RPMI8226 (cell line): ENCODE data around the gene ZEB2.

ENCODE experiments used
- DNase-seq: peaks from one replicate; pipeline ENCODE4 v3.0.0-alpha.2; 2015

Gene ZEB2

DNA sequence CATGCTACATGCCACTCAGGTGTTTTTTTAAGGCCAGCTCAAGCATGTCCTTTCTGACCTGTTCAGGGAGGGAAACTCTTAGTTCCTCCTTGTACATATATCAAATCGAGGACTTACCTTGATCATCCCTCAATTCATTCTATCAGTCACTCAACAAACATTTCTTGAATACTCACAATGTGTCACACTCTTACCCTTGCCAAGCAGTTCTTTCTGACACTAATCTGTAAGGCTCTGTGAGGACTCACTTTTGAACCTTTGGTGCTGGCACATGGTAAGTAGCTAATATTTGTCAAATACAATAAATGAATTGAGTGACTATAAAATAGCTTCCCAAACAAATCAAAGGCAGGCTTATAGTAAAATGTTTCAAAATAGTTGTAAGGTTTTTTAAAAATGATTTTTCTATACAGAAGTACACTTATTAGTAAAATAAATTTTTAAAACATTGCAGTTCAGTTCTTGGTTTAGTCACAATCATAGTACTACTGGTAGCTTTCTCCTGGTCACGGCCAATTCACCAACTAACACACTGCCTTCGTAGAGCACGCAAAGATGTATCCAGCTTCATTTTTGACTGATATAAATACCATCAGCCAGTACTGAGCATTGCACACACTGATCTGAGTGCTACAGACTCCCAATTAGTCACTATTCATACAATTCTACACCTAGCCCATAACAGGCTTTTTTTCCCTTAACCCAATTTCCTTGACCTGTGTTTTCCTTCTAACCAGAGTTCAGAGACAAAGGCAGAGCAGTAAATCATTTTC, 50.9 kb downstream of the ZEB2 start:
- DNase-seq: no peak

DNA sequence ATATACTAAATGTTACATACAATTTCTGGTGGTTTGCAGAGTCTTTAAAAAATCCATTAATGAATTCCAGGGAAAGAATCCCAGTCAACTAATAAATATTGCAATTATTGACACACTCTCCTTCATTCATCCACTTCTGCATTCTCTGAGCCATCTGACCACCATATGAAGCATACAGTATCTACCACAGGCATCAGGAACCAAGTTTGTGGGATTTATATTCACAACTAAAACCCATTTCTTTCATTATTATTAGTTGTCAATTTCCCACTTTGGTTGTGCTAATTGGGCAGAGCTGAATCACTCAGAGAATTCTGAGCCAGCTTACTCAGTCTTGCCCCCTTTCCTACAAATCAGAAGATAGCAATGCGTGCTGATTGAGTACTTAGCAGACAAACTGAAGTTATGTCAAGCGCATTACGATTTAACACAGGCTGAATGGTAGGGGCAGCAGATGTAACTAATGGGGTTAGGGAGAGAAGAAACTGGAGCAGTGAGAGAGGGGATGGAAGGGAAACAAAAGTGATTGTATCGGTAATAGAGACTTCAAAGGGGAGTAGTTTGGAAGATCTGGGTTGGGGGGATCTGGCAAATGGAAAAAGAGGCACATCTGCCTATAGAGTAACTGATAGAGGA, 52.3 kb downstream of the ZEB2 start:
- DNase-seq: no peak

DNA sequence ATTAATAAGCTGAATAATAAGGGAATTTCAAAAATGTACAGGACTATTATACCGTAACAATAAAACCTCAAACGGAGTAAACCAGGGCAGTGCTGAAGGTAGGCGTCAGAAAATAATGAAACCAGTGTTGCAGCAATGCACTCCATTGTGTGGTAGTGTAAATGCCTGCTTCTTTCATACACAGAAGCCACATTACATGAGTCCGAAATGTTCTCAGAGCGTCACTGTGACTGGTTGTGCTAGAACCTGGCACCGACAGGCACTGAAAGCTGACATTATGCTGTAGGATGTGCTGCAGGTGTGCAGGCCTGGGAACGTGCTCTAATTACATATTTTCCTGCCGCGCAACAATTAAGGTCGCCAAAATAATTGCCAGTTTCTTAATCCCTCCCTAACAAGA, 53.3 kb downstream of the ZEB2 start:
- no peak for DNase-seq

DNA sequence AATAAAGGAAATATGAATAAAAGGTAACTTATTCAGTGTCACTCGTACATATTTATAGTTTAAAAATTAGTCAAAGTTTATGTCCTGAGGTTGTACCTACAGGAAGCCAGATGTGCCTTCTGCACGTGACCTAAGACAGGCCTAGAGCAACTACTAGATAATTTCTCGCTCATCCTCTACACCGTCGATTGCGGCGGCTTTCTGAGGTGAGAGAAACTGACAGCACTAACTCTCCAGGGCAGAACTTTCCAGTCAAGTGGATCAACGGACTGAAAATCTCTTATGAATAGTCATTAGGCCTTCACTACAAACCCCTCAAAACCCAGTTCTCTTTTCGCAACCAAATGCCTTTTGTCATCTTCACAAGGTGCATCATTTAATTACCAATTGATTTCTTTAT, 54.2 kb downstream of the ZEB2 start:
- no peak for DNase-seq

DNA sequence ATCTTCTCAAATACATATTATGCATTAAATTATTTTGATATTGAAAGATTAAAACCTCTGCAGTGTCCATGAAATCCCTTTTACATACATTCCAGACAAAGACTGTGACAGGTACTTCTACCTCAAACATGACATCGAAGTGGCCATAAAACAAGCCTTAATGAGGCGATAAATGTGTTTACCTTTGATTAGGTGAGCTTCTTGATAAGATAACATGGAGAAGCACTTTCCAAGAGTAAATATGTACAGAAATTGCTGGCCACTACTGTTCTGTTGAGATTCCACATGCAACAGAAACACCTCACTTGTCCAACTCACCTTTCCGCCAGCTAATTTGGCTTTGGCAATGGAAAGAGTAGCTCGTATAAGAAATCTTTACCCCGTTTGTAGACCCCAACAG, 55.2 kb downstream of the ZEB2 start:
- no peak for DNase-seq

DNA sequence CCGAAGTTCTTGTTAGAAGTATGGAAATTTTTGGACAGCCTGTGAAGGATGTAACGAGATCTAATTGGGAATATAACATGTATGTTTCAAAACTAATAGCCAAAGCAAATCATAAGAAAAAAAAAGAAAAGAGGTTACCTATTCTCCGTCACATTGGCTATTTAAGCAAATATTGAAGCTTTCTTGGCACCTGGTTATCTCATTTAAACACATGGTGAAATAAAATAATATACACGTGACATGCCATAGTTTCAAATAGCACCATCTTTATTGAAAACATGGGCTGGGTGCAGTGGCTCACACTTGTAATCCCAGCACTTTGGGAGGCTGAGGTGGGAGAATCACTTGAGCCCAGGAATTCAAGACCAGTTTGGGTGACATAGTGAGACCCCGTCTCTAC, 56.7 kb downstream of the ZEB2 start:
- no peak for DNase-seq

DNA sequence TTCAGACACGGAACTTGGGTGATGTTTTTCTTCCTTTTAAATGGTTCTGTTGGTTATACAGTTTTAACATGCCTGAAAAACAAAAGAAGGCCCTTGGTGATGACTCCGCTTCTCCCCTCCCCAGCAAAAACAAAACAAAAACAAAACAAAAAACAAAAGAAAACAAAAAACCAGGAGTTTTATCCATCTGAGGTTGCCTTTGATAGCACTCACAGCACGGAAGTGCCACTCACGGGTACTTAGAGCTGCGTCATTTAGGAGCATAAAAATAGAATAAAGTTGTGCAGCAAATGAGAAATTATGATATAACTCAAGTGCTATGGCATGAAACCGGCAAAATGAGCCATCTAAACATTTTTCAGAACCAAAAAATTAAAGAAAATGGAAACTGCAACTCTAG, 57.7 kb downstream of the ZEB2 start:
- DNase-seq: no peak

DNA sequence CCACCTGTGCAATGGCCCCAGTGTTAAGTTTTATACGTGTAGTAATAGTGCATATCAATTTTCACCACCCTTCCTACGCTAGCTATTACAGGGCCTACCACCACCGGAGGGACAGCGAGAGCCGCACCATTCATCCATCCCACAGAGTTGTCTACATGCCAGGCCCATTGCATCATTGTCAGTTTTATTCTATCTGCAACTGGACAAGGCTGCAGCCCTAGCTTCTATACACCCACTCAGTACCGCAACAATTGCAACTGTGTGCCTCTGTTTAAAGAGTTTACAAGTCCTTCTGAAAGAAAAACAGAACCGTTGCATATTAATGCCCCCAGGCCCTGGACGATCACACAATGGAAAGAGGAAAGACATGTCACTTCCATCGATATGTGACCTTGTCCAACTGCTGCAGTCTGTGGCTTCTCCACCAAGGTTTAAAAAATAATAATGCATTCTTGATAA, 58.6 kb downstream of the ZEB2 start:
- no peak for DNase-seq

DNA sequence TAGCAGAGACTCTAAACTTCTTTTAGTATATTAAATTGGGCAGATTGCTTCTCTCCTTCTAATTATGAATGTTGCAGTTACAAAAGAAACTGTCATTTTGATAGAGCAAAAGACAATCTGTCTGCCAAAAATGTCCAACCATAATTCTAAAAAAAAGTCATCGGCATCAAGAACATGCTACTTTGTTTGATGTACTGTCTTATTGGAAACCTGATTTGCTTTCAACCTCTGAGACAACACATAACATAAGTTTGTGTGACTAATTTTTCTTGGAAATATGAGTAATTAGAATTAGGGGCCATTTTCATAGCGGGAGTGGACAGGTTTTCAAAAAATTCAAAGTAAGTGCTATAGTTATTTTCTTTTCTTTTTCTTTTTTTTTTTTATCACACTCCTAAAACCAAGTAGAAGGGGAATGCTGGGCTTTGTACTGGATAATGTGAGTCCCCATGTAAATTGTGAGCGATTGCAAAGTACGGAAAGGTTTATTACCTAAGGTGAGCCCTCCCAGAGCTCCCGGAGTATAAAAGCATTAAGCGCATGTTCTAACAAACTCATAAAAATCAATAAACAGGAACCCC, 59.1 kb downstream of the ZEB2 start:
- DNase-seq: no peak

DNA sequence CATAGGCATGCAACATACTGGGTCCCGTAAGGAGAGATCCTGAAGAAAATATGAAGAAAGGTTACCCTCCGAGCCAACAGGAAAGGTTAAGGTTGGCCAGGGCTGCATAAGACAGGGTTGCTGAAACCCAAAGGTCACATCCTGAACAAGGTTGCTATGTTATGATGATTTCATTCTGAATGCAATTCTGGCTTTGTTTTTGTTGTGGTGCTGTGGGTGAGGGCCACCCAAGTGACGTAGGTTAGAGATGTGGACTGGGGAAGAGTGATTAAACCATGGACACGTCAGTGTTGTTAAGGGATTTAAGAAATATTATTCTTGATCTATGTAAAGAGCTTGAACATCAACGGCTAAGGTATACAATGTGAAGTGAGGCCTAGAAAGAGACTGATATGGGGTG, 60.0 kb downstream of the ZEB2 start:
- no peak for DNase-seq

DNA sequence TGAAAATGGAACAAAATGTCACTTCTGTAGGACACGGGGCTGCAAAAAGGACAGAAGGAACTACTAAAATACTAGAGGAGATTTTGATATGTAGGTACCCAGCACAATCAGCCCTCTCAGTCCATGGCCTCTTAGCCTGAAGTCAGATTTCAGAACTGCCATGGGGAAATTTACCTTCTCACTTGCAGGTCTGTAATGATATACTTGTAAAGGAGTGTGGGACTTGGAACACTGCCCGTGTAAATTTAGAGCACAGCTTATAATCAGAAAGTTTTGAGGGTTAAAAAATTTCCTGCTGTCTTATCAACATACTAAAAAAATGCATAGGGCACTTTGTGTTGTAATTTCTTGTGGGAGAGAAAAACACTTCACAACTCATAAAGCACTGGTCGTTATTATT, 60.6 kb downstream of the ZEB2 start:
- DNase-seq: no peak

DNA sequence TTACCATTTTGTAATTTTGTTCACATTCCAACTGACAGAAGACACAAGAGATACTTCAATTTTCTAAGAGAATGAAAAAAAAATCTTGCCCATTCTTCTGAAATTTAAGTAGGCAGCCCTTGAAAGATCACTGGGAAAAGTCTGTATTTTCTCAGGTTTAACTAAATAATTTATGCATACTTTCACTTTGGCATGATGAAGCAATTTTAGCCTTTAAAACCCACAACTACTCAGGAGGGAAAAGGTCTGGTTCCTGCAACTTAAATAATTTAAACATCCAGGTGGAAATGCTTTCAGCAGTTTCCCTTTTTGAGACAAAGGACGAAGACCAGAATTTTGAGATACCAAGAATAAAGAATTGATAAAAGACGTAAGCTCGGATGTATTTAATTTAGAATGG, 61.4 kb downstream of the ZEB2 start:
- DNase-seq: no peak

DNA sequence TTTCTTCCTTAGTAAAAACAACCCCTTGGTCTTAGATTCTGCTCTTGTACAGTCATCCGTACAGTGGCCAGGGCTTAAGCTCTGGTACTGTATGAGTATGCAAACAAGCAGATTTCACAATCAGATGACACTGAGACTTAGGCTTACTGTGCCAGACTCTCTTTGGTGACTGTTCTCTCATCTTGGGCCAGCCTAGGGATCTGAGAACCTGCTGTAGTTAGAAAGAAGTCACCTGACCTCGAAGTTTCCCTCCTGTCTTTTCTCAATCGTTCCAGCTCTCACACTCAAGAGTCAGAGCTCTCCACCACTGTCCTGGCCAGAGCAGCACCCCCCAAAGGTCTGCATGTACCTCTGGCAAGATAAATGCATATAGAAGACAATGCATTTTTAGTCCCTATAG, 63.2 kb downstream of the ZEB2 start:
- DNase-seq: no peak

DNA sequence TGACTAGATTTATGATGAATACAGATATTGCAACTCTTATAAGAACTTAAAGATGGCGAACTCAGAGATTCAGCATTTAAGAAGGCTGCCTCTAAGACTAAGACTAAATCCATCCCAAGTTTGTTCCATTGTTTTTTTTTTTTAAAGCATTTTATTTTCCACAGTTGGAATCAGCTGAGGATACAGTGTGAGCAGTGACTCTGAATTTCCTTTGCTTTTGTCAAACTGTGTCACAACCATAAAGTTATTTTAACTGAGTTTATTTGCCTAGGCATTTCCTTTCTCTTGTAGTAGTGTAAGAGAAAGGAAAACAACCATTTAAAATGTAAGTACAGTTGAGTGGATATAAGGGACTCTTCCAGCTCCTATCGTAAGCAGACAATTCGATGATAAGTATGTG, 63.9 kb downstream of the ZEB2 start:
- DNase-seq: no peak

DNA sequence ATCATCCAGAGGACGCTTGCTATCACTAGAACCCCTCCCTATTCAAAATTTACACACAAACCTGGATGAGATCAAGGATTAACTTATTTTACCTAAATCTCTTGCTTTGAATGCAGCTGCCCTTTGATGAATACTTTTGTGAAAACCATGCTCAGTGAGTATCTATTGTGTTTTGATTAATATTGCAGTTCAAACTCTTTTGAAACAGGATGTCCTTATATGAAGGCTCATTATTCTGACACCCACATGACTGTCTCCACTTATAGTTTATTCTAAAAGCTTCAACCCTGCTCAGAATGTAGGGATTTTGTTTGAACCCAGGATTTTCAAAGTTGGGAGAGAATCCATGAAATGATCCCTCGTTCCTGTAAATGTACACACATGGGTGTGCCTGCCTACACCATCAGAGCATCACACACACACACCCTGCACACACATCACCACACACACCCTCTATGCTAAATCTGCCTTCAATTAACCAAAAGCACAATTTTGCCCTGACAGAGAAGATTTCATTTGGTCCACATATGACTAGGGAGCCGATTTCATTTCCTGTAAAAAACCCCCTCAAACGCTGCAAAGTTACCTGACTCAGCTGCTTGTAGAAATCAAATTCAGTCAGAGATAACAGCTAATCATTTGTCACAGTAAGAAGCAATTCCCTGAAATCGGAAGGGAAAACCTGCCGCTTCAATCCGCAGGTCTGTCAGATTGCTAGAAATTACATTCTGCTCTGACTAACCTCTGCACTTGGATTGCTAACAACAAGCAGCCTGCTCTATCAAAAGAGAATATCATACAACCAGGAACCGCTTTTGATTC, 65.2 kb downstream of the ZEB2 start:
- no peak for DNase-seq

DNA sequence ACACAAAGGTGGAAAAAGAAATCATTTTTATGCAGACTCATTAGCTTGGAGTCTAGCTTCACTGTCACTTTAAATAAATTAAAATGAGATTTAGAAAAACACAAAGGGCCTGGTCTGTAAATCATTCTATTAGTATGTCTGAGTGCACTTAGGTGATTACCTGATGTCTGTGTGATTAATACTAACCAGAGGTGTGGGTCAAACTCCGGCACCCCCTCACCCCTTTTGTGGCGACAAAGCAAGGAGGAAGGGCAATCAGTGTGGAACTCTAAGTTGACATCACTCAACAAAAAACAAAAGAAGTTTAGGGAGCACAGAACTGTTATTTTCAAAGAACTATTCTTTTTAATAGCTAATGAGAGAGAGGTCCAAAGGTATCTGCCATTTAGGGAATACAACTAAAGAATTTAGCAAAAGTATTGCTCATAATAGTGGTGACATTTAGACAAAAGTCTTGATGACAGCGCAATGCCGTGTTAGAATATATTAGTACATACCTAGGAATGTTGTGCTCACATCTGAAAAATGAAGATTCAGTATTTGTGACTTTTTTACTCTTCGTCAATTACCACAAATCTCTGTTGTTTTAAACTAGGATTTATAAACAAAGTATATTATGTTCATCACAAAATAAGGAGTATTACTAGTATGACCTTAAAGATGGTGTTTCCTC, 66.3 kb downstream of the ZEB2 start:
- no peak for DNase-seq

DNA sequence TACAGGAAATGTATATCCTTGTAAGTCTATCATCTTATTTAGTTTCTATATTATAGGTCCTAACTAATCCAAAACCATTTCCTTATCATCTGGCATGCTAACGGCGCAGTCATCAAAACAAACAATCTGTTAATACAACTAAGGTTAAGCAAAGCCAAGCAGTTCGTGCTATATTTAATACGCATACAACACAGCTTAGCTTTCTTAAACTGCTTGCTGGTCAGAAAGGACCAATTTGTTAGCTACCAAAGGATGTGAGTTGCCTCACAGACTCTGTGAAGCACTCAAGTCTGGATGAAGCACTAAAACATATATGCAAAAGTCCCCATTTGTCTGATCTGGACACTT, 67.0 kb downstream of the ZEB2 start:
- DNase-seq: no peak

DNA sequence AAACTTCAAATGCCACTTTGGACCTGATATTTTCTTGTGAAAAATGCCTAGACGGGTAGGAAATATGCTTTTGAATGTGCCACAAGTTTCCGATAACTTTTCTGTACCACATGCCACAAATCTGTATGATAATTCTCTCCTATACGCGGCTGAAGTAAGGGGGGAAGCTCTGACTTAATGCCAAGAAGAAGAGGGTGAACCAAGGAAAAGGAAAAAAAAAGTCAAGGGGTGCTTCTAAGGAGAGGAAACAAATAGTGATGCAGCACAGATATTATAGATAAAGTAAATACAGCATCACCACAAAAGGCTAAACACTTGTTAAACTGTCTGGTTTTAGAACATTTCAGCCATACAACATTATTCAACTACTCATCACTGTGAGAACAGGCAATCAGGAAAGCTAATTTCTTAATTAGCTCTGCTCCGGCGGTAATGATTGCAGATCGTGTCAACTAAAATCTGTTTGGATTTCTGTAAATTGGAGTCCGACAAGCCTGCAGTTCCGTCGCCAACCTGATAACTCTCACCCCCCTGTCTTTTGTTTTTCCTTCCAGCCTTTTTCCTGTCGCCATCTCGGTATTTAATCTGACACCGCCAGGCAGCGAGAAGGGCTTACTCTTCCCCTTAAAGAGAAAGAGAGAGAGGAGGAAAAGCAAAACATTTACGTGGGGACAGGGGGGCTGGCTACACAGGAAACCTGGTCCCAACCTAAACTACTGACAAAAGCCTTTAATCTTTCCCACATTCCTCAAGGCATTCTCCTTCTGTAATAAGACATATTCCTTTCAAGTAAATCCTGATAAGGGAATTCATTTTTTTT, 67.5 kb downstream of the ZEB2 start:
- no peak for DNase-seq

DNA sequence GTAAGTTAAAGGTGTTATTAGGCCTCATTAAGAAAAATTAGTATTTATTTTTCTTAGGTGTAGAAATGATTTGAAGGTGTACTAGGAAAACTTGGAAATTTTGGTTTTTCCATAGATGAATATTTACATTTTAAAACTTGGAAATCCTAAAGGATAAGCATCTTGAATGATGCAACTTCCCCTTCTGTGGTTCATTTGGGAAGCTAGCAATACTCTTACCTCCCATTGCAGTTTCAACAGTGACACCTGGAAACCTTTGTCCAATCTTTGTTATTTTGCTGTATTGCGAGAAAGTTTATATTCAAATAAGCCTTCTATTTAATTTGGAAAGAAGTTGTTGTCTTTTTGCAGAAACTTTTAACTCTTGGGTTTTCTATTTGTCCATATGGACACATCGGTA, 68.5 kb downstream of the ZEB2 start:
- no peak for DNase-seq

DNA sequence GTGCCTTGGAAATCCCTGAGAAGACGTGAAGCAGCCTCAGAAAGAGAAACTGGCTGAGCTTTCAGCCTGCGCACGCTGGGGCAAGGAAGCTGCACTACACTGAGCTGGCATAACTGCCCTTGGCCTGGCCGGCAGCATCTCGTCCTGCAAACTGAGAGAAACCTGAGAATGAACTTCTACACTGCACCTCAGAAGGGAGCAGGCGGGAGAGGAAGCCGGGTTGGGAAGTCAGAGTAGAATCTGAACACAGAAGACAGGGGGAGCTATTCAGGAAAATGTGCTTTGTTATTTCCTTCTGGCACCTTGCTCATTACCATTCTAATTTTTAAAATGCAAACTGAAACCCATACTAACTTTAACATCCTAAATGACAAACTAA, 70.9 kb downstream of the ZEB2 start:
- peak; percentile 10 for DNase-seq

DNA sequence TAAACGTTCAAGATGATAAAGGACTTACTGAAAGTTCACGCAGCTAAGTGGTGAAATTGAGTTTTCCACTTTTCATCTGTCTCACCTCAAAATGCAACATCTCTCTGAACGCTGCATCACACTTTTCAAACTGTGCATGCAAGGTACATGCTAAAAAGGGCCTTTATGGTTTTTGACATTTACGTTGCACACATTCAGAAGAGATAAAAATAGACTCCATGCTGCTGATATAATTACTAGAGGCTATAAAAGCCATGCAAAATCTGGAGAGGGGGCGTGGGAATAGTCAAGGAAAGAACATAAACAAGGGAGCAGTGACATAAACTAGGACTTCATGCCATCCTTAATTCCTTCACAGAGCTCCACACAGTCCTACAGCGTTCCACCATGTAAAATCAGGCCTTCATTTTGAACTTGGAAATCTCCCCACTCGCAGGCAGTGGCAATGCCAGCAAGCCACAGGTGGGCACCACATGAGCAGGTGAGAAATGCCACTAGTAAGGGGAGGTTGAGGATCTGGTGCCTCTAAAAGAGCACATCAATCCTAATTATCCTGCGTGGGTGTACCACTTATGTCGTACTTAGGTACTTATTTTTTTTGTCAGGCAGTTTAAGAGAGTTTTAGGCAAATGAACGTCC, 71.4 kb downstream of the ZEB2 start:
- DNase-seq: no peak

DNA sequence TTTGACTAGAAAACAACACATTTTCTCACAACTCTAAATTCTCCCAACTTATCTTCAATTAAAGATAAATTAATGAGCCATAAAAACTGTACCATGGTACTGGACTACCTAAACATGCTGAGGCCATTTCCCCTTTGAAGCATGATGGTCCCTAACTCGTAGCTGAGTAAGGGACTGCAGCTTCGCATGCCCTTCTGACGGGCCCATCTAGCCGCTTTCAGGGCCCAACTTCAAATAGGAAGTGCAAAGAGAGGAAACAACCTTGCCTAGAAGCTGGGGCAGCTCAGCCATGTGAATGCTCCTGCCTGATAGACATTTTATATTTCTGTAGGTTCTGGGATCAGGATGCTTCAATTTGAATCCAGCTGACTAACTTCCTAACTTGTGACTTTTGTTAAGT, 72.4 kb downstream of the ZEB2 start:
- no peak for DNase-seq
